CD4-positive, alpha-beta T cell (primary cell): ENCODE data around the gene RAP1GAP2. TPM values are rescaled to one million over a fixed set of nuclear protein-coding genes. Genes with fewer than 3 reads are reported as not detected.

Experiments
- ATAC-seq: fragments of 200-7000 bp; cut with Tn5 transposase; one replicate; pipeline ENCODE4 v1.10.0; 2022; ENCODE audit warnings: mild to moderate bottlenecking; ENCODE audit not compliant: poor library complexity
- CTCF ChIA-PET: fragments of 350-600 bp; sonication (Branson Sonifier 250); formaldehyde crosslinking; loops from one replicate; lab custom pipeline; 2021; ENCODE audit warnings: antibody characterized with exemption, inconsistent platforms; lab: Charles Lee
- POLR2A ChIA-PET: fragments of 350-600 bp; sonication (Branson Sonifier 250); formaldehyde crosslinking; loops from one replicate; lab custom pipeline; 2021; ENCODE audit warnings: antibody characterized with exemption, inconsistent platforms; lab: Charles Lee
- DNase-seq, 14 experiments: peaks; one replicate each; pipeline ENCODE4 v3.0.0-alpha.2; 2013 to 2020; ENCODE audit warnings: mixed read lengths in 2 of 14
- H3K27ac ChIP-seq, 2 donors: one replicate each; pipeline versions ENCODE4 v1.5.1 to v1.7.0; 2013; ENCODE audit warnings: low read length in 2 of 2, low read depth in 1 of 2, mild to moderate bottlenecking in 1 of 2
- H3K27me3 ChIP-seq, 2 experiments: 1 replicate in 1 of 2; 2 replicates in 1 of 2; pipeline versions ENCODE4 v1.6.1 to v1.7.0; 2013; ENCODE audit warnings: low read length in 2 of 2, control low read depth in 1 of 2, mild to moderate bottlenecking in 1 of 2, moderate library complexity in 1 of 2; ENCODE audit not compliant: insufficient read depth in 2 of 2, control insufficient read depth in 1 of 2
- H3K36me3 ChIP-seq: one replicate; pipeline ENCODE4 v1.6.1; 2013; ENCODE audit warnings: low read length, control low read depth; ENCODE audit not compliant: insufficient read depth
- H3K4me1 ChIP-seq: one replicate; pipeline ENCODE4 v1.6.1; 2013; ENCODE audit warnings: low read length, control low read depth; ENCODE audit not compliant: insufficient read depth
- H3K4me3 ChIP-seq: one replicate; pipeline ENCODE4 v1.5.1; 2013; ENCODE audit warnings: mild to moderate bottlenecking, low read length, moderate library complexity
- H3K9me3 ChIP-seq, 2 experiments: 1 replicate in 1 of 2; 2 replicates in 1 of 2; pipeline versions ENCODE4 v1.6.1 to v1.7.0; 2013; ENCODE audit warnings: low read length in 2 of 2, mild to moderate bottlenecking in 2 of 2, control low read depth in 1 of 2, moderate library complexity in 1 of 2; ENCODE audit not compliant: control insufficient read depth in 1 of 2, insufficient read depth in 1 of 2
- H3K27ac Mint-ChIP-seq: one replicate; pipeline ENCODE4 v1.8.0; 2020; ENCODE audit warnings: mixed read lengths
- H3K27me3 Mint-ChIP-seq: one replicate; pipeline ENCODE4 v1.8.0; 2021; ENCODE audit warnings: mixed read lengths
- H3K36me3 Mint-ChIP-seq: one replicate; pipeline ENCODE4 v1.8.0; 2021; ENCODE audit warnings: low read depth, mixed read lengths
- H3K4me1 Mint-ChIP-seq: one replicate; pipeline ENCODE4 v1.8.0; 2021; ENCODE audit warnings: low read depth, mixed read lengths
- H3K4me3 Mint-ChIP-seq: one replicate; pipeline ENCODE4 v1.8.0; 2020; ENCODE audit warnings: mild to moderate bottlenecking, mixed read lengths
- H3K9me3 Mint-ChIP-seq: one replicate; pipeline ENCODE4 v1.8.0; 2020; ENCODE audit warnings: mixed read lengths
- intact Hi-C, 2 experiments: fragments of 100-400 bp; cut with DNase I in 1 of 2; cut with micrococcal nuclease in 1 of 2; formaldehyde crosslinking; loops; one replicate each; pipeline versions ENCODE4 v1.15.1 to v1.9.0; 2023 to 2025; cut with DNase I, micrococcal nuclease
- total RNA-seq, 174 experiments: library from RNA in 2 of 174; stranded (reverse) in 2 of 174; gene quantifications; one replicate each; pipeline ENCODE4 v1.2.3 and lab custom pipeline; 2021 to 2026
- TF ChIP-seq, protein P1 (sequence below): fragments of 200-600 bp; IDR thresholded peaks from one replicate; pipeline ENCODE4 v1.8.0; 2022; ENCODE audit warnings: antibody characterized with exemption, mild to moderate bottlenecking

The RAP1GAP2 gene
- total RNA-seq, 2 experiments from 2014 or later, result 46.3 to 49.7 TPM

DNA sequence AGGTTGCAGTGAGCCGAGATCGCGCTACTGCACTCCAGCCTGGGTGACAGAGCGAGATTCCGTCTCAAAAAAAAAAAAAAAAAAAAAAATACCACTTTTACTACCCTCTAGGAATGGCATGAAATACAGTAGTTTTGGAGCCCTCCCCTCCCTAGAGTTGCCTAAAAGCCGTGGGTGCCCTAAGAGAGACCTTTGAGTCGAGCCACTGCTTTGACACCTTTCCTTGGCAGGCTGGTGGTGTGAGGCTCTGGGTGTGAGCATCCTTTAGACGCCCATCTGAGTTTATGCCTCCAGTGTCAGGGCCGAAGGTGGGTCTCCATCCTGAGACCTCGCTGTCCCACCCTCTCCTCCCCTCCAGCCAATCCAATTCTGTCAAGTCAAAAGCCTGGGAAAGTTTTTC, 46.2 kb downstream of the RAP1GAP2 start:
- H3K27me3 ChIP-seq, result no peaks in the 10 kb centered on the region
- no peak overlapping the region for H3K4me3 ChIP-seq
- peaks cover 13% of the 10 kb centered on the region for H3K36me3 Mint-ChIP-seq
- H3K27me3 Mint-ChIP-seq, result no peaks in the 10 kb centered on the region
- DNase-seq, result no peak
- no peak for ATAC-seq
- ChIA-PET CTCF (interaction anchor here (0.6 kb wide), 1 partner anchor 496 kb away, joined by 3 read pairs; no protein-coding TSS in a partner anchor), POLR2A (no interaction called here)
- TF ChIP-seq, protein P1, sequence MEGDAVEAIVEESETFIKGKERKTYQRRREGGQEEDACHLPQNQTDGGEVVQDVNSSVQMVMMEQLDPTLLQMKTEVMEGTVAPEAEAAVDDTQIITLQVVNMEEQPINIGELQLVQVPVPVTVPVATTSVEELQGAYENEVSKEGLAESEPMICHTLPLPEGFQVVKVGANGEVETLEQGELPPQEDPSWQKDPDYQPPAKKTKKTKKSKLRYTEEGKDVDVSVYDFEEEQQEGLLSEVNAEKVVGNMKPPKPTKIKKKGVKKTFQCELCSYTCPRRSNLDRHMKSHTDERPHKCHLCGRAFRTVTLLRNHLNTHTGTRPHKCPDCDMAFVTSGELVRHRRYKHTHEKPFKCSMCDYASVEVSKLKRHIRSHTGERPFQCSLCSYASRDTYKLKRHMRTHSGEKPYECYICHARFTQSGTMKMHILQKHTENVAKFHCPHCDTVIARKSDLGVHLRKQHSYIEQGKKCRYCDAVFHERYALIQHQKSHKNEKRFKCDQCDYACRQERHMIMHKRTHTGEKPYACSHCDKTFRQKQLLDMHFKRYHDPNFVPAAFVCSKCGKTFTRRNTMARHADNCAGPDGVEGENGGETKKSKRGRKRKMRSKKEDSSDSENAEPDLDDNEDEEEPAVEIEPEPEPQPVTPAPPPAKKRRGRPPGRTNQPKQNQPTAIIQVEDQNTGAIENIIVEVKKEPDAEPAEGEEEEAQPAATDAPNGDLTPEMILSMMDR, result no peak
- no peaks in the 10 kb centered on the region for H3K9me3 Mint-ChIP-seq
- H3K27ac ChIP-seq, result no peak overlapping the region
- H3K4me1 Mint-ChIP-seq, result peaks cover 1% of the 10 kb centered on the region
- H3K27ac Mint-ChIP-seq, result no peak overlapping the region
- intact Hi-C loops, result no loop called here
- H3K4me3 Mint-ChIP-seq, result no peak overlapping the region
- H3K36me3 ChIP-seq, result peaks cover 8% of the 10 kb centered on the region
- no peaks in the 10 kb centered on the region for H3K9me3 ChIP-seq
- no peaks in the 10 kb centered on the region for H3K4me1 ChIP-seq

DNA sequence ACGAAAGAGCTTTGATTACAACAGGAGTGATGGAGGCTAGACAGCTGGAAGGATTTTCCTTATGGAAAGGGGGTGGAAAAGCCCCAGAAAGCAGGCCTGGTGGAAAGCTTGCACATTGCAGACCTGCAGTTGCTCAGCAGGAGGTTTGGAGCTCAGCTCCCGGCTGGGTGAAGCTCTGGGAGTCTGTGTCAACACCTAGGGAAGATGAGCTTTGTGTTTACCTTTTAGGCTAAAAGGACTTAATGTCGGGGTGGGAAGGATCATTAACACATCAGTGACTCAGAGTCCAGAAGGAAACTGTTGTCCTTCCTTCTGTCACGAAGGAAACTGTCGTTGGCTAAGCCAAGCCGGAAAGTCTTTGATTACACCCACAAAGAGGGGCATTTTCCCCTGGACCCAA, 48.2 kb downstream of the RAP1GAP2 start:
- no peaks in the 10 kb centered on the region for H3K27me3 ChIP-seq
- ChIA-PET POLR2A (interaction anchor here (0.6 to 1.1 kb wide), 2 partner anchors 30 to 194 kb away, joined by 3 to 4 read pairs; no protein-coding TSS in a partner anchor), CTCF (interaction anchor here (0.6 to 1.2 kb wide), 2 partner anchors 58 to 1981 kb away, joined by 3 read pairs; no protein-coding TSS in a partner anchor)
- DNase-seq, result no peak
- H3K4me3 ChIP-seq, result no peak overlapping the region
- peaks cover 2% of the 10 kb centered on the region for H3K36me3 ChIP-seq
- Mint-ChIP-seq H3K4me3 (no peak overlapping the region), H3K27ac (no peak overlapping the region), H3K4me1 (peaks cover 15% of the 10 kb centered on the region), H3K27me3 (no peaks in the 10 kb centered on the region), H3K9me3 (no peaks in the 10 kb centered on the region), H3K36me3 (peaks cover 13% of the 10 kb centered on the region)
- no peak for ATAC-seq
- TF ChIP-seq, protein P1, result no peak
- H3K4me1 ChIP-seq, result peaks cover 12% of the 10 kb centered on the region
- no peaks in the 10 kb centered on the region for H3K9me3 ChIP-seq
- intact Hi-C loops, result no loop called here
- no peak overlapping the region for H3K27ac ChIP-seq

DNA sequence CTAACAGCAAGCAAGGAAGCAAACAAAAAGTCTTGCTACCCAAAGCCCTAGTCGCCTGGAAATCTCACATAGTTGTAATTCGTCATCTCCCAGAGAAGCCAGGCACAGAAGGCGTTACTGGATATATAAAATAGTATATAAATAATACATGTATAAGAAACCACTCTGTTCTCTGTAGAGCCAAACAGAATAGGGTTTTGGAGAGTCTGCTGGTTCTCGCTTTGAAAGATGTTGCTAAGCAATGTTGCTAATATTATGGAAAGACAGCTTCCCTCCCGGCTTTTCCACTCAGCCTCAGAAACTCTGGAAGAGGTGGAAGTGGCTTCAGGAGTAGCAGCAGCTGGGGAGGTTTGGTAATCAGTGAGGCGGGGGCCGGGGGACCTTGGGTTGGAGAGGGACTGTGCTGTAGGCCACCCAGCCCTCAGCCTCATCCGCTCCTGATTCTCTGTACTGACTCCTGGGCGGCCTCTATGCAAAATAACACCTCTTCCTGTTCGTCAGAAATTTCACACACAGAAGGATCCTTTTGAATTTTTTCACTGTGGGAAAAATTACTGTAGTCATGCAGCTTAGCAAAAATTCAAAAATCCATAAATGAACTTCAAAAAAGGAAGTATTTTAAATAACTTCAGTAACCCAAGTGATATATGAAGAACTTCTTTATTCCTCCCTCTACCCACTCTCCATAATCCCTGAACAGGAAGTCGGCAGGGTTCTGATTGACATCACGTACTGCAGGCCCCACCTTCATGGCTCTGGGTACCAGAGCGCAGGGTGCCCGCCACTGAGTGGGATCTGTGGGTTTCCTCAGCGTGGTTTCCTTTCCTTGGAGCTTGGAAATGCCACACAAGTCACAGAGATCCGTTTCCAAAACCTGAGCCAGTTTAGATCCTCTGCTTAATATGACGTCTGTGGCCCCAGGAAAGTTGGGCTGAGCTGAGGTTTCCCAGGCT, 51.4 kb downstream of the RAP1GAP2 start:
- CTCF ChIA-PET, result interaction anchor here (0.9 to 2.4 kb wide), 7 partner anchors 9 to 165 kb away, joined by 3 to 16 read pairs (median 6); no protein-coding TSS in a partner anchor
- peaks cover 20% of the 10 kb centered on the region for H3K4me1 ChIP-seq
- no peak overlapping the region for H3K27ac ChIP-seq
- Mint-ChIP-seq H3K4me3 (peak overlapping the region; percentile 30), H3K36me3 (peaks cover 12% of the 10 kb centered on the region), H3K27me3 (peaks cover 10% of the 10 kb centered on the region), H3K27ac (no peak overlapping the region), H3K4me1 (peaks cover 25% of the 10 kb centered on the region), H3K9me3 (no peaks in the 10 kb centered on the region)
- no peak overlapping the region for H3K4me3 ChIP-seq
- TF ChIP-seq, protein P1, result no peak
- ATAC-seq (no peak), DNase-seq (peak in 1 of 14 experiments; percentile 31)
- peaks cover 0 to 4% of the 10 kb centered on the region in 2 experiments for H3K27me3 ChIP-seq
- intact Hi-C loops, result loop anchor here in 1 of 2 experiments (1.0 to 5.0 kb wide), 2 partner anchors 85 to 166 kb away; no protein-coding TSS in a partner anchor
- no peaks in the 10 kb centered on the region for H3K9me3 ChIP-seq
- H3K36me3 ChIP-seq, result peaks cover 5% of the 10 kb centered on the region
- POLR2A ChIA-PET, result interaction anchor here (0.8 to 2.4 kb wide), 2 partner anchors 33 to 157 kb away, joined by 4 to 10 read pairs; no protein-coding TSS in a partner anchor
